Stimulated activated CD4-positive, alpha-beta T cell treated with anti-CD3 and anti-CD28 coated beads, TNF-alpha, amount 100 ng/mL, for 48 hours (primary cell): ENCODE results near the gene MTFP1.
"Not testable (repeated sequence)": the region's sequence is repeated elsewhere in the genome, so short reads cannot be mapped to it uniquely, and the experiment has no call there.

Source experiments
- DNase-seq, 3 donors: peaks; one replicate each; pipeline ENCODE4 v3.0.0-alpha.2; 2020; ENCODE audit warnings: low read depth in 3 of 3

MTFP1 gene

GRCh38 chr22:30455075-30455840 is 29.7 kb downstream of the MTFP1 start:
- DNase-seq, result no peak

DNA sequence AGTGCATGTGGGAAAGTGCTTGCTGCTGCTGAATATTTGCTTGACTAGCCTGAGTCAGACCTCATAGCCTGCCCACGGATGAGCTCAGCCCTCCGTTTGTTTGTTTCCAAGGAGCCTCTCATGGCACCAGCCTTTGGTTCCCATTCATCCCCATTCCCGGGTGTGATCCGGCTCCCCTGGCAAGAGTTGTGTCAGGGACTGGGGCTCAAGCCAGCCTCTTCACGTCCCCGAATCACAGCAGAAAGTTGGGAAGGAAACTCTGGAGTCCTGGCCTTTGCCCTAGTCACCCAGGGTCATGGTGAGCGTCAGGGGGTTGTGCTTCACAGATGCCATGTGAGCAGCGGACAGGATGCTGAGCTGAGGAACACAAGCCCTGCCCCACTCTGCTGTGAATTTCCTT is 32.4 kb downstream of the MTFP1 start:
- no peak for DNase-seq

DNA sequence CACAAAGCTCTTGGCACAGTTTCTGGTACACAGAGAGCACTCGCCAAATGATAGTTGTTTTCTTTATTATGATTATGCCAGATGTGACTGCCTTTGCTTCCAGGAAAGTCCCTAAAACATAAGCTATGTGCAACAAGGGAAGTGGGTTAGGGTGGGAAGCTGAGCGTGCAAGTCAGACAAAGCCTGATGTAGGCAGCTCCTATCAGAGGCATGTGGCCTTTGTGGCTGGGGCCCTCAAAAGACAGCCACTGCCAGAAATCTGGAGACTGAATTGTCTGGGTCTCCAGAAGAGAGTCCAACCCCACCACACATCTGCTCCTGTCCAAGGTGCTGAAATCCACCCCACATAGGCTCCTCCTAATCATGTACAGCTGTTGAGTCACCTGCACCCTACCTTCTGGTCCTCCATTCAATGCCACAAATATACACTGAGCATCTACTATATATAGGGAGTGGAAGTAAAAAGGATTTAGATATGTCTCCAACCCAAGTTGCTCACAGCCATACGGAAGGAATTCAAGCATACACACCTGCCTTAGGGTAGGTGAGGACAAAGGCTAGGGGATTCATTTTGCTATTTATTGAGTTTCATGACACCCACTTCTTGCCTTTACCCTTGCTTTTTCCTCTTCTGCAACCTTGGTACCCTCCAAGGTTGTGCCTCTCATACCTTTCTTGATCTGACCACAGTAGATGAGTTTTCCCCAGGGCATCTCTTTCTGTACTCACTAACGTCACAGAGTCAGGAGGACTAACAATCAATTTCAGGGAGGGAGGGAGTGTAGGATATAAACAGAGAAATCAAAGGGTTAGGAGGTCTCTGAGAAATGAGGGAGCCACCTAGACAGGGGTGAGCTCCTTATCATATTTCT is 33.8 kb downstream of the MTFP1 start:
- no peak for DNase-seq

DNA sequence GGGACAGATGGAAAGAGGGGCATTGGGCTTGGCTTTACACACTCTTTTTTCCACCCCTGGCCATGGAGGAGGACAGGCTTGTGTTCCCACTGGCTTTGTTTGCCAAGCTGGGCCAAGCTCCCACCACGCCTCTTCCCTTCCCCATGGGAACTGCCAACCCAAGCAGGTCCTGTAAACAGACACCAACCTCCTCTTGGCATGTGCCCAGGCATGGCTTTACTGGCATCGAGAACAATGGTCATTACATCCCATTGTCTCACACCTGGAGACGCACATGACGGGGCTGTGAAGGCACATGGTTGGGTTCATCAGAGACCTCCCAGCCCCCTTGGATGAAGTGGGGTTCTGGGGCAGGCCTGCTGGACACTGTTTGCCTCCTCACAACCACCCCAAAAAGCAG is 34.6 kb downstream of the MTFP1 start:
- no peak for DNase-seq

DNA sequence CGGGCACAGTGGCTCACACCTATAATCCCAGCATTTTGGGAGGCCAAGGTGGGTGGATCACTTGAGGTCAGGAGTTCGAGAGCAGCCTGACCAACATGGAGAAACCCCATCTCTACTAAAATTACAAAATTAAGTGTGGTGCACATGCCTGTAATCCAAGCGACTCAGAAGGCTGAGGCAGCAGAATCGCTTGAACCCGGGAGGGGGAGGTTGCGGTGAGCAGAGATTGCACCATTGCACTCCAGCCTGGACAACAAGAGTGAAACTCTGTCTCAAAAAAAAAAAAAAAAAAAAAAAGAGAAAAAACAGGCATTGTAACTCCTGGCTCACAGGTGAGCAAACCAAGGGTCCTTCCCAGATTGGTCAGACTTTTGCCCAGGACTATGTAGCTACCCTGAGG is 35.0 kb downstream of the MTFP1 start:
- DNase-seq, result not testable (repeated sequence)

DNA sequence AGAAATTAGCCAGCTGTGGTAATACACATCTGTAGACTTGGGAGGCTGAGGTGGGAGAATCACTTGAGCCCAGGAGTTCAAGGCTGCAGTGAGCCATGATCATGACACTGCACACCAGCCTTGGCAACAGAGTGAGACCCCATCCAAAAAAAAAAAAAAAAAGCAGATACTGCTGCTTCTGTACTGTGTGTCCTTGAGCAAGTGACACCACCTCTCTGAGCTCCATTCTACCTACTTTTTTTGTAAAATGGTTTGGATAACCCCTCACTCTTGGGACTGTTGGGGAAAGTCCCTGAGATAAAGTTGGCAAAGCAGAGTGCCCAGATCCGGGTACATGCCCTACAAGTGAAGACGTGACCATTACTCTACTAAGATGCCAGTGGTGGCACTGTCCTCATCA is 43.6 kb downstream of the MTFP1 start:
- DNase-seq, result no peak

DNA sequence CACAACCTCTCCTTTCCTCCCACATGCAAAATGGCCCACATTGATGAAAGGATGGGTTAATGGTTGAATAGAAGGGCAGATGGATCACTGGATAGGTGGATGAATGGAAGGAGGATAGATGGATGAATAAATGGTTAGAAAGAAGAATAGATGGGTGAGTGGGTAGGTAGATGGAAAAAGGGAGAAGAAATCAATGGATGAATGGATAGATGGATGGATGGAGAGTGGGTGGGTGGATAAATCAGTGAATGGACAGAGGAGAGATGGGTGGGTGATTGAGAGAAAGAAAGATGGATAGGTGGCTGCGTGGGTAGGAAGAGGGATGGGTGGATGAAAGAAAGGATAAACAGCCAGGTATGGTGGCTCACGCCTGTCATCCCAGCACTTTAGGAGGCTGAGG is 45.1 kb downstream of the MTFP1 start:
- DNase-seq, result no peak

- DNase-seq, result no peak
These were observed 46.2 kb downstream of the MTFP1 start, which contains the start of gene SEC14L3 for GRCh38 chr22:30471616-30472318. Gene SEC14L3 (minus strand): TSS chr22:30472017. CDS start chr22:30471958, 59 bp downstream.

DNA sequence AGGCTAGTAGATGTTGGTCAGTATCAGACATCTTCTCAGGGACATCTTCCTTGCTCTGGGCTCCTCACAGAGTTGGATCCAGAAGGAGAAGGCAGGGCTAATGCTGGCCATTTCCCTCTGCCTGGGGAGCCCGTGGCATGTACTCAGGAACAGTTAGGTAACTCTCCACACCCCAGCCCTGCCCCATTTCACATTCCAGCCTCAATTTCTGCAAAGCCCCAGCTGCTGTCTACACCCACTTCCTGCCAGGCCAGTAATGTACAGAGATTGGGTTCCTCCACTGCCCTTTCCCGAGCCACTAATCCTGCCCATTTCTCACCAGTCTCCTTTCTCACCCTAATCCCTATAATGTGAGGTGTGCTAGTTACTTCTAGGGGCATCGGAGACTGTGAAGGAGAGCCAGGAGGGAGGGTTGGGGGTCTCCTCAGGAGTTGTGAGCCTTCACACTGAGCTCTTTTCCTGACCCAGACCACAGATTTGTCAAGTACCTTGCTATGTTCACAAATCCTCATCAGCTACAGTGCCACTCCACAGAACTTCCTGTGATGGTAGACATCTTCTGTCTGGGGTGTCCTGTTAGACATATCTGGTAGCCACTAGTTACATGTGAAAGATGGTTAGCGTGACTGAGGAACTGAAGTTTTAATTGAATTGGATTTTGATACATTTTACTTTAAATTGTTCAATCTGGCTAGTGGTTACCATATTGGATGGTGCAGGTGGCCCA is 47.6 kb downstream of the MTFP1 start:
- no peak for DNase-seq

DNA sequence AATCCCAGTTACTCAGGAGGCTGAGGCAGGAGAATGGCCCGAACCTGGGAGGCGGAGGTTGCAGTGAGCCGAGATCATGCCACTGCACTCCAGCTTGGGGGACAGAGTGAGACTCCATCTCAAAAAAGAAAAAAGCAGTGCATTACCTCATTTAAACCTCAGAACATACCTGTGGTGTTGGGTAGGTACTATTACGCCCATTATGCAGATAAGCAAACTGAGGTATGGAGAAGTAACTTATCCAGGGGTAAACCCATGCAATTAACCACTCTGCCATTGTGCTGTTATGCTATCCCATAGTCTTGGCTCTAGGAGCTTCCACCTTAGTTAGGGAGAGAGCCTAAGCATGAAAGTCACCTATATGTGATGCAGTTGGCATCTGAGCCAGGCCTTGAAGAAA is 48.6 kb downstream of the MTFP1 start:
- DNase-seq, result no peak

DNA sequence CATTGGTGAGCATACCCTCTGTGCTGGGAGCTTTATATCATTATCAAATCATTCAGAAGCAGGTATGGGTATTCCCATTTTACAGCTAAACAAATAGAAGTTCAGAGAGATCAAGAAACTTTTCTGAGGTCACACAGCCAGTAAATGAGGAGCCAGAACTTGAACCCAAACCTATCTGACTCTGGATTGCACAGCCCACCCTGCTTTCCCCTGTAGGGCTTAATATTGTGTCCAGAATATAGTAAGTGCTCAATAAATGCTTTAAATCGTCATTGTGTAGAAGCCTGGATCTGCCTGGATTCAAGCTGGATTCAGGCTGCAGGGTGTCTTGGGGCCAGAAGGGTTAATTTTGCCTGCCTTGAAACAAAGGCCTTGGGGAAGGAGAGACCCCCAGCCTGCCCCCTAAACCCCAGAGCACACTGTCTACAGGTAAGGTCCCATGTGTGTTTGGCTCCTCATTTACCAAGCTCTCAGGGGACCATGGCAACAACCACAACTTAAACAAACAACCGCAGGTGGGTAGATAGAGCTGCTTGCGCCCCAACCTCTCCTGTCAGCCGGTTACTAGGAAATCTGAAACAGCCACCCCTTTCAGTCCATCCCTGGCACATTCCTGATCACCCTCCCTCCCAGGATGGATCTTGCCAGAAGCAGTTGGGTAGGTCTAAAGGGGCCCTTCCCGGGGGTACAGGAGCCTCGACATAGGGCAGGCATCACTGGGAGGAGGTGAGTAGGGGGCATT is 49.3 kb downstream of the MTFP1 start:
- DNase-seq, result no peak
